ENCODE data around the gene ADGRB3.

DNA sequence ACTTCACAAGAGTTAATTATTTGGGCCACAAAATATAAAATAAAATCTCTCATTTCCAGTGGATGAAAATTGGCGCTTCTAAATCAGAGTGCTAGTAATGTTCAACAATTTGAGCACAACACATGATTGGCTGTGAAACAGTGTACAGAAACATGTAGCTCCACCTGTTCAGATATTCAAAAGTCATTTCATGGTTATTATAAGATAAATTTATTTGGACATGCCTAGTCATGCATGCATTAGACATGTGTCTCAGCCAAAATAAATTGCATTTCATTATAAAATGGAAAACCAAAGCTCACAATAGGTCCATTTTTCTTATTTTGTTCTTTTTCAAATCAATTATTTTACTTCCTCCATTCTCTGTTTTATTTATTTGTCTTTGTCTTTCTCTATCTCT lies 786.9 kb downstream of the ADGRB3 start:
- TF ChIP-seq, protein P1, sequence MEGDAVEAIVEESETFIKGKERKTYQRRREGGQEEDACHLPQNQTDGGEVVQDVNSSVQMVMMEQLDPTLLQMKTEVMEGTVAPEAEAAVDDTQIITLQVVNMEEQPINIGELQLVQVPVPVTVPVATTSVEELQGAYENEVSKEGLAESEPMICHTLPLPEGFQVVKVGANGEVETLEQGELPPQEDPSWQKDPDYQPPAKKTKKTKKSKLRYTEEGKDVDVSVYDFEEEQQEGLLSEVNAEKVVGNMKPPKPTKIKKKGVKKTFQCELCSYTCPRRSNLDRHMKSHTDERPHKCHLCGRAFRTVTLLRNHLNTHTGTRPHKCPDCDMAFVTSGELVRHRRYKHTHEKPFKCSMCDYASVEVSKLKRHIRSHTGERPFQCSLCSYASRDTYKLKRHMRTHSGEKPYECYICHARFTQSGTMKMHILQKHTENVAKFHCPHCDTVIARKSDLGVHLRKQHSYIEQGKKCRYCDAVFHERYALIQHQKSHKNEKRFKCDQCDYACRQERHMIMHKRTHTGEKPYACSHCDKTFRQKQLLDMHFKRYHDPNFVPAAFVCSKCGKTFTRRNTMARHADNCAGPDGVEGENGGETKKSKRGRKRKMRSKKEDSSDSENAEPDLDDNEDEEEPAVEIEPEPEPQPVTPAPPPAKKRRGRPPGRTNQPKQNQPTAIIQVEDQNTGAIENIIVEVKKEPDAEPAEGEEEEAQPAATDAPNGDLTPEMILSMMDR (IDR thresholded peaks at IDR 0.05) = no peak
- no peak for TF ChIP-seq POLR2A (IDR thresholded peaks at IDR 0.05)

Data from sigmoid colon (tissue), 3 donors.